SK-N-SH (cell line): Measurements from ENCODE around the gene FLYWCH2.

ENCODE experiments used
- CTCF ChIP-seq: fragments of 200-600 bp; sonication (generic); IDR thresholded peaks from 2 replicates; pipeline ENCODE4 v1.6.1; 2017; ENCODE audit warnings: antibody characterized with exemption, mild to moderate bottlenecking, moderate library complexity
- FOSL2 ChIP-seq: IDR thresholded peaks from 2 replicates; pipeline ENCODE4 v1.4.0; 2012; ENCODE audit warnings: low read depth, mild to moderate bottlenecking, moderate library complexity, borderline replicate concordance
- GATA2 ChIP-seq: sonication (generic); formaldehyde crosslinking; IDR thresholded peaks from 2 replicates; pipeline ENCODE4 v1.5.0; 2020; ENCODE audit warnings: mild to moderate bottlenecking, missing genetic modification reagents
- MEF2A ChIP-seq: IDR thresholded peaks from 2 replicates; pipeline ENCODE4 v1.4.0; 2012; ENCODE audit warnings: low read depth, borderline replicate concordance
- NRF1 ChIP-seq: IDR thresholded peaks from 2 replicates; pipeline ENCODE4 v1.6.1; 2012; ENCODE audit warnings: low read depth, mild to moderate bottlenecking, low read length
- POLR2AphosphoS5 ChIP-seq: IDR thresholded peaks from 2 replicates; pipeline ENCODE4 v1.6.1; 2012; ENCODE audit warnings: low read depth, low read length
- RCOR1 ChIP-seq: fragments of 150-350 bp; IDR thresholded peaks from 2 replicates; pipeline ENCODE4 v1.6.1; 2017; ENCODE audit warnings: antibody characterized with exemption, low read length
- REST ChIP-seq: IDR thresholded peaks from 2 replicates; pipeline ENCODE4 v1.6.1; 2012; ENCODE audit warnings: mild to moderate bottlenecking, low read depth, low read length, moderate library complexity
- SIN3A ChIP-seq: IDR thresholded peaks from 2 replicates; pipeline ENCODE4 v1.6.1; 2012; ENCODE audit warnings: low read depth, mild to moderate bottlenecking, low read length, moderate library complexity, borderline replicate concordance
- TEAD4 ChIP-seq: IDR thresholded peaks from 2 replicates; pipeline ENCODE4 v1.4.0; 2012; ENCODE audit warnings: mild to moderate bottlenecking, borderline replicate concordance; ENCODE audit not compliant: insufficient read depth
- USF1 ChIP-seq: IDR thresholded peaks from 2 replicates; pipeline ENCODE4 v1.4.0; 2012; ENCODE audit warnings: low read depth, borderline replicate concordance
- USF2 ChIP-seq: fragments of 150-350 bp; IDR thresholded peaks from 2 replicates; pipeline ENCODE4 v1.6.1; 2017; ENCODE audit warnings: antibody characterized with exemption, low read length, low read depth, borderline replicate concordance
- ZBTB33 ChIP-seq: IDR thresholded peaks from 2 replicates; pipeline ENCODE4 v1.4.0; 2012; ENCODE audit warnings: low read depth, borderline replicate concordance

GRCh38 chr16:2853531-2854073 is 29.4 kb upstream of the FLYWCH2 start:
- TF ChIP-seq CTCF, result no peak
- no peak for TF ChIP-seq ZBTB33
- no peak for TF ChIP-seq POLR2AphosphoS5
- no peak for TF ChIP-seq TEAD4
- no peak for TF ChIP-seq MEF2A
- no peak for TF ChIP-seq REST
- no peak for TF ChIP-seq USF1
- no peak for TF ChIP-seq GATA2 (CRISPR knock-in tag)
- no peak for TF ChIP-seq RCOR1
- no peak for TF ChIP-seq NRF1
- TF ChIP-seq SIN3A, result no peak
- TF ChIP-seq USF2, result no peak
- TF ChIP-seq FOSL2, result no peak
